GM12801 (cell line): Measurements from ENCODE around the gene MYT1.

ENCODE experiments used
- CTCF ChIP-seq: IDR thresholded peaks from one replicate; pipeline ENCODE4 v1.5.1; 2011; ENCODE audit warnings: control low read depth; ENCODE audit not compliant: insufficient read length; ENCODE audit errors: extremely low read depth

MYT1 gene

GRCh38 chr20:64164123-64164836 is at the start of gene MYT1:
Gene MYT1 (plus strand): TSS chr20:64164452. CDS start chr20:64198862, 34,410 bp downstream.
- no peak for TF ChIP-seq CTCF

GRCh38 chr20:64115171-64115911 is 48.9 kb upstream of the MYT1 start:
- TF ChIP-seq CTCF, result no peak

- no peak for TF ChIP-seq CTCF
These were observed 48.2 kb upstream of the MYT1 start for GRCh38 chr20:64116016-64116415.

DNA sequence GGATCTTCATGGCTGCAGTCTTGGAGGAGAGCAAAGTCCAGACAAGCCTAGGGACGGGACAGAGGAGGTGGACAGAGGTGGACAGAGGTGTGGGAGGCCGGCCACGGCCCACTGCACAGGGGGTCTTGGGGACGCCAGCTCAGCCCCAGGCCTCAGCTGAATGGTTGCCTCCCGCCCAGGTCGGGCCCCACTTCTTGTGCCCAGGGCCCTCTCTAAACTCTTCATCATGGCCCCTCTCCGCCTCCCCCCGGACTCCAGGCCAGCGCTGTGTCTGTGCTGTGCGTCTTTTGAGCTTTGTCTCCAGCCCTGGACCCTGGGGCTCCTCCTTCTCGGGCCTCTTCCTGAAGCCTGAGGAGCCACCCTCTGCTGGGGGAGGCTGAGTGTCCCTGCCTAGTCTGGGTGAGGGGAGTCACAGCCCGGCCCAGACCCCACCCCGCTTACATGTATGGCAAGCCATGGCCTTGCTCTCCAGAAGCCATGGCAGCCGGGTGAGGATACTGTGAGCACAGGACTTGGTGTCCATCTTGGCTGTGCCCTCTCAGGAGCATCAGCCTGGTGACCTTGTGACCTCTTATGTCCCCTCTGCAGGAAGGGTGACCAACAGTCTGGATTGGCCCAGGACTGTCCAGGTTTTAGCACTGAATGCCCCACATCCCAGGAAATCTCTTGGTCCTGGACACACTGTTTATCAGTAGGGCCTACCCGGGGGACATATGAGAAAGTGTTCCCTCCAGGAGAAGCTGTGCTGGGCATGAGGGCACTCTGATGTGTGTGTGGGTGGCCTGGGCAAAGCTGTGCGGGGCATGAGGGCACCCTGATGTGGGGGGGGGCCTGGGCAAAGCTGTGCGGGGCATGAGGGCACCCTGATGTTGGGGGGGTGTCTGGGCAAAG is 47.5 kb upstream of the MYT1 start:
- no peak for TF ChIP-seq CTCF

DNA sequence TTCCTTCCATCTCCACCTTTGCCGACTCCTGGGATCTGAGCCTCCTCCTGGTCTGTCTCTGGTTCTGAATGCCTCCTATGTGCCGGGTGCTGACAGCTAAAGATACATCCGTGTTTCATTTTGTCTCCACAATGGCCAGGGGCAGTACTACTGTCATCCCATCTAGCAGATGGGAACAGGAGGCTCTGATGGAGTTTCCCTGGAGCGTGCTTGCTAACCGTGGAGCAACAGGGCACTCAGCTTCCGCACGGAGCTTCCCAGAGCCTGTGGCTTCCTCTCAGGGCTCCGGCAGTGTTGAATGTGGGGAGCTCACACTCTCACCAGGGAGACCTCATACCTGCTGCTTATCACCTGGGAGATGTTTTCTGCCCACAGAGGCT is 45.0 kb upstream of the MYT1 start:
- TF ChIP-seq CTCF, result no peak

- no peak for TF ChIP-seq CTCF
These were observed 44.4 kb upstream of the MYT1 start for GRCh38 chr20:64119681-64120341.

DNA sequence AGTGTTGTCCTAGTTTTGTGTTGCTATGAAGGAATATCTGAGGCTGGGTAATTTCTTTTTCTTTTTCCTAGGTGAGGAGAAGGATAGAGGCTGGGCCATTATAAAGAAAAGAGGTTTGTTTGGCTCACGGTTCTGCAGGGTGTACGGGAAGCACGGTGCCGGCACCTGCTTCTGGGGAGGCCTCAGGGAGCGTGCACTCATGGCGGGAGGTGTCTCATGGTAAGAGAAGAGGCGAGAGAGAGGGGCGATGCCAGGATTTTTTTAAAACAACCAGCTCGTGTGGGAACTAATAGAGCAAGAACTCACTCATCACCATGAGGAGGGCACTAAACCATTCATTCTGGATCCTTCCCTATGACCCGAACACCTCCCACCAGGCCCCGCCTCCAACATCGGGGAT is 42.7 kb upstream of the MYT1 start:
- TF ChIP-seq CTCF, result no peak
